Prostate gland (tissue), 2 donors: ENCODE data around the gene FAM120B. TPM values are rescaled to one million over a fixed set of nuclear protein-coding genes. Genes with fewer than 3 reads are reported as not detected.

Source experiments
- DNase-seq: peaks from one replicate; pipeline ENCODE4 v3.0.0-alpha.2; 2019; ENCODE audit warnings: low spot score
- H3K27ac ChIP-seq, 2 donors: fragments of 200-600 bp; sonication (generic); 2 replicates each; pipeline ENCODE4 v1.5.1; 2017 to 2019
- H3K27me3 ChIP-seq: fragments of 200-600 bp; sonication (generic); replicated peaks from 2 replicates; pipeline ENCODE4 v1.5.1; 2019; ENCODE audit not compliant: insufficient read depth
- H3K36me3 ChIP-seq, 2 donors: fragments of 200-600 bp; sonication (generic); 1 replicate in 1 of 2; 2 replicates in 1 of 2; pipeline versions ENCODE4 v1.5.1 to v1.8.1; 2017 to 2019
- H3K4me1 ChIP-seq: fragments of 200-600 bp; sonication (generic); replicated peaks from 2 replicates; pipeline ENCODE4 v1.5.1; 2019
- H3K4me3 ChIP-seq, 2 donors: fragments of 200-600 bp; sonication (generic); 2 replicates each; pipeline ENCODE4 v1.5.1; 2017 to 2019
- H3K9me3 ChIP-seq: fragments of 200-600 bp; sonication (generic); 2 replicates; pipeline ENCODE4 v1.5.1; 2017
- CTCF ChIP-seq, 4 experiments: fragments of 200-600 bp in 2 of 4; fragments of 450-650 bp in 2 of 4; sonication (generic) in 2 of 4; IDR thresholded peaks; 1 replicate in 3 of 4; 2 replicates in 1 of 4; pipeline ENCODE4 v1.5.1; 2016 to 2019; ENCODE audit warnings: antibody characterized with exemption in 4 of 4, mild to moderate bottlenecking in 2 of 4, moderate library complexity in 2 of 4
- POLR2A ChIP-seq: fragments of 450-650 bp; IDR thresholded peaks from one replicate; pipeline ENCODE4 v1.6.1; 2016; ENCODE audit warnings: antibody characterized with exemption, mild to moderate bottlenecking
- POLR2AphosphoS5 ChIP-seq: sonication (generic); formaldehyde crosslinking; IDR thresholded peaks from one replicate; pipeline ENCODE4 v1.6.1; 2017; ENCODE audit warnings: antibody characterized with exemption
- WGBS: methylation state at CpG from one replicate; pipeline ENCODE4 v1.1.5; 2018; 5-methylcytosine and 5-hydroxymethylcytosine counted together
- intact Hi-C: fragments of 100-400 bp; cut with DNase I; formaldehyde crosslinking; loops from one replicate; pipeline ENCODE4 v1.14.2; 2022
- total RNA-seq, 2 donors: library from RNA; depleted of rRNA; stranded (reverse); fragments of >200 nt; gene quantifications; one replicate each; pipeline ENCODE4 v1.1.0, GENCODE V29; 2016

The FAM120B gene
- total RNA-seq, 2 donors from 2014 or later = 28.8 to 45.0 TPM

DNA sequence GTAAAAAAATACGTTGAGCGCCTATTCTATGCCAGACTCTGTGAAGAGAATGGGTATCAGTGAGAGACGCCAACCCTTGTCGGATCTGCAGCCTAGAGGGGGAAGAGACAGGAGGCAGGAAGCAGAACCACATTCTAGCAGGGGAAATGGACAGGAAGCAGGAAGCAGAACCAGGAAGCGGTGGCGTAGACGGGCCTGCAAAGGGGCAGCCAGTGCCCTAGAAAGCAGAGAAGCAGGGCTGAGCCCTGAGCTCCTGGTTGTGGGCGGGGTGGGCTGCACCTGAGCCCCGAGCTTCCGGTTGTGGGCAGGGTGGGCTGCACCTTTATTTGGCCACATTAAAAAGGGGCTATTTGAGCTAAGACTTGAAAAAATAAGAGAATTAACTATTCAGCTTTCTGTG, 71.9 kb downstream of the FAM120B start:
- Histone ChIP-seq H3K4me1 (no peaks in the 10 kb centered on the region), H3K4me3 (no peak overlapping the region), H3K27ac (no peak overlapping the region), H3K27me3 (no peaks in the 10 kb centered on the region), H3K36me3 (no peaks in the 10 kb centered on the region), H3K9me3 (no peaks in the 10 kb centered on the region)
- intact Hi-C loops = no loop called here
- TF ChIP-seq POLR2A (no peak), CTCF (IDR thresholded peaks at IDR 0.05) (no peak), POLR2AphosphoS5 (no peak)
- no peak for DNase-seq
- WGBS = 86% methylated on average over 10 of the region's 10 CpGs

- Histone ChIP-seq H3K36me3 (no peaks in the 10 kb centered on the region), H3K4me3 (no peak overlapping the region), H3K9me3 (no peaks in the 10 kb centered on the region), H3K27ac (no peak overlapping the region), H3K4me1 (no peaks in the 10 kb centered on the region), H3K27me3 (no peaks in the 10 kb centered on the region)
- no peak for TF ChIP-seq CTCF (IDR thresholded peaks at IDR 0.05)
- no peak for TF ChIP-seq POLR2A
- TF ChIP-seq POLR2AphosphoS5 = no peak
- no peak for DNase-seq
- intact Hi-C loops = no loop called here
Observed at GRCh38 chr6:170381562-170381961, 75.0 kb downstream of the FAM120B start.

- Histone ChIP-seq H3K4me3 (no peak overlapping the region), H3K36me3 (no peaks in the 10 kb centered on the region), H3K9me3 (no peaks in the 10 kb centered on the region), H3K4me1 (no peaks in the 10 kb centered on the region), H3K27ac (no peak overlapping the region), H3K27me3 (no peaks in the 10 kb centered on the region)
- no peak for DNase-seq
- intact Hi-C loops = no loop called here
- 57% methylated on average over 8 of the region's 8 CpGs for WGBS
- no peak for TF ChIP-seq POLR2AphosphoS5
- TF ChIP-seq POLR2A = no peak
- TF ChIP-seq CTCF (IDR thresholded peaks at IDR 0.05) = no peak
Observed at GRCh38 chr6:170383466-170384035, 77.0 kb downstream of the FAM120B start.

DNA sequence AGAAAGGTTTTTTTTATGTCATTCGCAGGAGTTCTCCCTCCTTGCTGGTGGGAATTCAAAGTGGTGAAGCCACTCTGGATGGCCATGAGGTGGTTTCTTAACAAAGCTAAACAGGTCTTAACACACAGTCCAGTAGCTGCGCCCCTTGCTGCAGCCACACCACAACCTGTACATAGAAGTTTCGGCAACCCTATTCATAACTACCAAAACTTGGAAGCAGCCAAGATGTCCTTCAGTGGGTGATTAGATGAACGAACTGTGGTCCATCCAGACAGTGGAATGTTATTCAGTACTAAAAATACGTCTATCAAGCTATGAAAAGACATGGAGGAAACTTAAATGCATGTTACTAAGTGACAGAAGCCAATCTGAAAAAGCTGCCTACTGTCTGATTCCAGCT, 78.9 kb downstream of the FAM120B start:
- Histone ChIP-seq H3K27me3 (no peaks in the 10 kb centered on the region), H3K4me3 (no peak overlapping the region), H3K9me3 (no peaks in the 10 kb centered on the region), H3K4me1 (no peaks in the 10 kb centered on the region), H3K36me3 (no peaks in the 10 kb centered on the region), H3K27ac (no peak overlapping the region)
- DNase-seq = no peak
- WGBS = 90% methylated on average over 5 of the region's 5 CpGs
- intact Hi-C loops = no loop called here
- no peak for TF ChIP-seq POLR2AphosphoS5
- TF ChIP-seq POLR2A = no peak
- no peak for TF ChIP-seq CTCF (IDR thresholded peaks at IDR 0.05)

DNA sequence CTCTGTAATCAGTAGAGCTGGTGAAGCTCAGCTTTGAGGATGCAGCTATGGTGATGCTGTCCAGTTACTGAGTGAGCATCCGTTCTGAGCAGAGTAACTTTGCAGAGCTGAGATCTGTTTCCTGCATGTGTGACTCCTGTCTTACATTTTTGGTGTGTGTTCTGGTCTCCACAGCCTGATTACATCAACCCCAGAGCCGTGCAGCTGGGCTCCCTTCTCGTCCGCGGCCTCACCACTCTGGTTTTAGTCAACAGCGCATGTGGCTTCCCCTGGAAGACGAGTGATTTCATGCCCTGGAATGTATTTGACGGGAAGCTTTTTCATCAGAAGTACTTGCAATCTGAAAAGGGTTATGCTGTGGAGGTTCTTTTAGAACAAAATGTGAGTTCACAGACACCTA, 81.6 kb downstream of the FAM120B start:
- Histone ChIP-seq H3K27me3 (no peaks in the 10 kb centered on the region), H3K36me3 (no peaks in the 10 kb centered on the region), H3K9me3 (no peaks in the 10 kb centered on the region), H3K4me3 (no peak overlapping the region), H3K27ac (no peak overlapping the region), H3K4me1 (no peaks in the 10 kb centered on the region)
- intact Hi-C loops = no loop called here
- WGBS = 87% methylated on average over 8 of the region's 8 CpGs
- DNase-seq = no peak
- TF ChIP-seq CTCF (IDR thresholded peaks at IDR 0.05) = no peak
- TF ChIP-seq POLR2A = no peak
- TF ChIP-seq POLR2AphosphoS5 = no peak
